Stimulated activated CD8-positive, alpha-beta memory T cell treated with anti-CD3 and anti-CD28 coated beads, Interleukin-12 subunit alpha, Interleukin-12 subunit beta, amount 100 ng/mL, for 24 hours (primary cell): Measurements from ENCODE around the gene HOXA13.

Experiments used
- DNase-seq: peaks from one replicate; pipeline ENCODE4 v3.0.0-alpha.2; 2020; ENCODE audit errors: extremely low read depth

Gene HOXA13

DNA sequence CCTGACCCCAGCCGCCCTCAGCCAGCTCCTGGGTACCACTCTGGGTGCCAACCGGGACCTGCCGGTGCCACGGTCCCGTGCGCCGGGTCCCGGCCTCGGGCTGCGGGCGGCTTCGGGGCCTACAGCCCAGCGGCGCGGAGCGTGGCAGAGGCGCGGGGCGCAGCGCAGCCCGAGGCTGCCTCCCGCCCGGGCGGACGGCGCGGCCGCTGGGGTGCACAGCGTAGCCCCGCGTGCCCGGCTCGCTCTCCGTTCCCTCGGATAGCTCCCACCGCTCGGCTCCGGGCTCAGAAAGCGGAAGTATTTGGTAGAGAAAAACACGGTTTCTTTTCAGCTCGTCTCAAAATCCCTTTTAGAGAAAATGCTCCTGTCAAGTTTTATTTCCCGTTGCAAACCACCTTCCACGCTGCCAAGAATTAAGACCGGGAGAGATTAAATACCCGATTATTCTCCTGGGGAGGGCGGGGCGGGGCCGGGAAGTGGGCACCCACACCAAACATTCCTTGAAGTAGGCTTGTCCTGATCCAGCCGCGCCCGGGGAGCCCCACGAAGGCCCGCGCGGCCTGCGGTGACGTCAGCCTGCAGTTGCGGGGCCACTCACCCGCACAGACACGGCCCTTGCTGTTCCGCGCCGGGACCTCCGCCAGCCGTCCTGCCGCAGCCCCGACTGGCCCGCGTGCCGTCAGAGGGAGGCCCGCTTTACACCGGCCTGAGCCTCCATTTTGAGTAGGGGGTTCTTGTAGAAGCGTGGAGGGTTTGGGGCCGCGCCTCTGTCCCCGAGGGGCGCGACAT lies 7.2 kb downstream of the HOXA13 start:
- DNase-seq = no peak

DNA sequence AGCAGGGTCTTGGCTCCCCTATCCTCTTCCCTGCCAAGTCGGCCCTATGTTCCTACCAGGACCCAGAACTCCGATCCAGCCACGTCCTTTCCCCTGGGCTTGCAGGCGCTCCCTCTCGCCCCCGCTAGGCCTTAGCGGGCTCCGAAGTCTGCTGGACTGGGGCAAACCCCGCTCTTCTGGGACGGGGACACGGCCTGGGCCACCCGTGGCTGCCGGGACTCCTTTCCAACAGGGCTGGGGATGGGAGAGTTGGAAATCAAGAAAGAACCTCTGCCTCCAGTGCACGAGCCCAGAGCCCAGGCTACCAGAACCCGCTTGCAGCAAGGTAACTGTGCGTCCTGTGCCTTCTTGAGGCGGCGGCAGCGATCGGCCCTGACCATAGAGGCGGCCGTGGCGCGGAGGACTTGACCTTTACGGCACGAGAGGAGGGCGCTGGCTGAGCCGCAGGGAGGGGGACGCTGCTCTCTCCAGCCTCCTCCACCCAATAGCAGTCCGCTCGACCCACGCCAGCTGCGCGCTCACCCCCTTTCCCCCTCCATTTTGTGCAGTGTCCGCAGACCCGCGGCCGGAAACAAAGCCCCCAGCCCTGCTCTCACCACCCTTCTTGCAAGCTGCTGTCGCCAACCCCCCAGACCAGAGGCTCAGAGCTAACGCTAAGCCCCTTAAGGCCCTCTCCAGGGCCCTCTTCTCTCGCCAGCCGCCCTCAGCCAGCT lies 7.9 kb downstream of the HOXA13 start:
- no peak for DNase-seq

DNA sequence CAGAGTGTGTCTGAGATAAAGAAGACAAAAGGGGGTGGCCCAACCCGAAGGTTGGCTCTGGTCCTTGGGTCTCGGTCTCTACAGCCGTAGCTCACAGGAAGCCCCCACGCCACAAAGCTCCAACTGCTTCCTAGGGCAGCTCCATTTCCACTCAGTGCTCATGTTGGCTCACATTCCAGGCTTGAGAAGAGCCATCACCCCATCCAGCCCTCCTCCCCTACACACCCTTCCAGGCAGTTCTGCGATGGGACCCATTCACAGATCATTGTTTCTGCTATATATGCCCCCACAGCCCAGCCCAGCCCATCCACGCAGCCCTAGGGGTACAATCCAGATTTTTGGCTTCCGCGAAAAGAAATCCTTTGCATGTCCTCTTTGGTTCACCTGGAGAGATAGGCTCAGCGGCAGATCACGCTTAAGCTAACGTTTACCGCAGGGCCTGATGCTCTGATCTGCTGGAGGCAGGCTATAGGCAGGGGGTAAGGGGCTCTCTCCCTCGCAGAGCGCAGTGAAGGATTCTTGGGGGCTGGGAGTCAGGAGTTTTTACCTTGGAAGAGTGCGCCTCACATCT lies 8.6 kb downstream of the HOXA13 start:
- no peak for DNase-seq

DNA sequence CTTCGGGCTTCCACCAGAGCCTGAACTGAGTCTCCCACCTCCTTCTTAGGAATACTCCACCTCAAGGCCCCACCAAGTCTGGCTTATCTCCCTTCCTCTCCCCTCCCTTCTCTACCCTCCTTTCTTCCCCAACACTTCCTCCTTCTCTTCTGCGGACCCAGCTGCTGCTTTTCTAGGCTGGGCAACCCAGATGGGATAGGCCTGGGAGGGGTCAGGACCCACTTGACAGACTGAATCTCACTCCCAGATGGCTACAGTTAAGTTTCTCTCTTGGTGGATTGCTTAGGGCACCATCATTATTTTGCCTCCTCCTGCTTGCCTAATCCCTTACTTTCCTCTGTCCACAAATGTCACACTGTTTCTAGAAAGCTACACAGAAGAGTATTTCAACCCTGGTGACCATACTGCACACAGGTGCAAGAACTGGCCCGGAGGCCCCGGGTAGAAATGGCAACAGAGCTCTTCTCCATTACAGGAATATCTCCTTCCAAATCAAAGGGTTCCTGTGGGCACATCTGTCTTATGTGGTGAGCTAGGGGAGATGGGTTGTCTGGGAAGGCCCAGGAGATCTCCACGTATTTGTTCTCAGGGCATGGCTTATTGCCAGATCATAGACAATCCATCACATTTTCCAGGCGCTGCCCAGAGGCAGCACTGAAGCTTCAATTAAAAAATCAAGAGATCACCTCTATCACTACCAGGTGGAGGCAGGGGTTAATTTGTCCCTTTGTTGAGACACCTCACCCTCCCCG lies 9.7 kb downstream of the HOXA13 start:
- no peak for DNase-seq

DNA sequence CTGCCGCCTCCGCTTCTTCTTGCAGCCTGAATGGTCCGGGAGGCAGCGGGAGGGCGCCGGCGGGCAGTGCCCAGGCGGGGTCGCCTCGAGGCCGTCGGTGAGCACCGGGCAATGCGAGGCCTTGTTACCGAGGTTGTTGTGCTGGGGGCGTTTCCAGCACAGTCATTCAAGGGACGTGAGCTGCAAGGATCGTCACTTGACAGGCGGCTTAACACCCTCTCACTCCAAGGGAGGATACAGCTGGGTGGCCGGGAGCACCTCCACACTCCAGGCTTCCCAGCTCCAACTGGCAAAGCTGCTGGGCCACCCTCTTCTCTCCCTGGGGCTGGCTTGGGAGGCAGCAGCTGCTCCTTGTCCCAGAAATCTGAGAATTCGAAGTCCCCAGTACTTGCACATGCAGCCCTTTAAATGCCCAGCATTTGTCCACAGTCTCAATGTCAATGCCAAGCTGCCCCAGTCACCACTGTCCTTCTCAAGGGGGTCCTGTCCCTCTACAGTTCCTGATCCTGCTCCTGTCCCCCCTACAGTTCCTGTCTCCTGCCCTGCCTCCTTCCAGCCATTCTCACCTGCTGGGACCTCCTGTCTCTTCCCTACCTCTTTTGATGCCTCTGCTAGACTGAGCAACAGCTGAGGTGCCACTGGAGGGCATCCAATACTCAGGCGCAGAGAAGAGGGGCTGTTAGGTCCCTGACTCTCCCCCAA lies 10.4 kb downstream of the HOXA13 start:
- DNase-seq = no peak

DNA sequence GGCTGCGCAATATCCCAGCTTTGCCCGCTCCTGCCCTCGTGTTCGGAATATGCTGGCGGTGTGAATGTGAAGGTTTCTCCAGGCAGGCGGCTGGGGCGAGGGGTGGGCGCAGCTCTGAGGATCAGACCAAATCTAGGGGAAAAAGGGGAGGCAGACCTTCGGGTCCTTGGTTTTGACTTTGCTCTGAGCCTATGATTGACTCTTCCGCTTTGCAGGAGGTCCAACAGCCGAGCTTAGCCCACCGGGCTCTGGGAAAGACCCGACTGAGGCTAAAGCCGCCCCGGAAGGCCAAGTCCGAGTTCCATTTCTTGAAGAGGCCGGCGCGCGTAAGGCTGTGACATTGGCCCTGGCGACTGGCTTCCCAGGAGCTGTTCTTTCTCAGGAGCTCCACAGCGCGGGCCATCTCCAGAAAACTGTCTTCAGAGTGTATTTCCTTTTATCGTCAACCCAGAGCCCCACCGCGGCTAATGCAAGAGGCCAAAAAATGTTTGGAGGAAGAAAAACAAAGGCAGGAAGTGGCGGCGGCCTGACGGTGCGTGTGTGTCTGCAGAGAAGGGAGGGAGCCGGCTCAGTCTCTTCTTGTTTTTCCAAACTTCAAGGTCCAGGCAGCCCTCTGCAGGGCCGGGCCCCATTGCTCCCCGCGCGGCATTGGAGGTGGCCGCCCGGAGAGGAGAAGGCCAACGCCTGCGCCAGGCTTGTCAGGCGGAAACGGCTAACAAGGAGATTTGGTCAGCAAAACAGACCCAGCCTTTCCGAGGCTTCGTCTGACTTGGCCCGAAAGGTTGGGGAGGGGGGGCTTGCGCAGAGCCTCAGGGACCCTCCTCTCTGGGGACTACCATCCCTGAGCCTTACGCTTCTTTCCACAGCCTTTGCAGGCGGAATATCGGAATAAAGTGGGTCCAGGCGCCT lies 11.3 kb downstream of the HOXA13 start:
- DNase-seq = no peak

DNA sequence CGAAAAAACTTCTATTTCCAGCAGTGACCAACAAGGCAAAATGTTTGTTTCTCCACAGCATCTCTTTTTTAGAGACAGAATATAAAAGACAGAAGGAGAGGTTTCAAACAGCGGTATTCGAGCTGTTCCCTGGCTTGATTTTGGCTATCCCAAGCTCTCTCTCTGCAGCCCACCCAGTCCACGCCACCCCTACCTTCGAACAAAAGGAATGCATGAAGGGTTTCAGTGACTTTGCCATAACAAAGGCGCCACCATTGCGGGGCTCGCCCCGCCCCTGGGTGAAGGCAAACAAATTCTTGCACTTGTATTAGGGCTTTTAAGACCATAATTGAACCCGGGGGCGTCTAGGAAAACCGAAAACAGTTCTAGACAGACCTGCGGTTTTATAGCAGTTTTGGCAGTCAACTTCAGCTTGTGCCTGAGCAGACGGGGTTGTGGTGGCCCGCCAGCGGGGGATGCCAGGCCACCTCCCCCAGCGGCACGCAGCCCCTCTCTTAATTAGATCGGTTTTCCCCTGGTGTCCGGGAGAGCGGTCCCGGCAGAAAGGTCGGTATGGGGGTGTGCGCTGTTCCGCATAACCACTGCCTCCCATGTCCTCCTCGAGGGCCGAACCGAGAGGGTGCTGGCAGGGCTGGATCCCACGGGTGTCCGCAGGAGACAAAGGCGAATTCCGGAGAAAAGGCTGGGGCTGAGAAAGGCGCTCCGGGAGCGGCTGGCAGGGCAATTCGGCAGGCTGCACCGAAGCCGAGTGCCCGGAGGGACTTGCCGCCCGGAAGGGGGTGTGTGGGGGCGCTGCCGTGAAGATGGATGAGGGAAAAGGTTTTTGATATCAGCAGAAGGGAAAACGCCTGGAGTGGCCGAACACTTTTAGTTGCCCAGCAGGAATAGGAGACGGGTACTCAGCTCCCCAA lies 12.2 kb downstream of the HOXA13 start:
- no peak for DNase-seq

DNA sequence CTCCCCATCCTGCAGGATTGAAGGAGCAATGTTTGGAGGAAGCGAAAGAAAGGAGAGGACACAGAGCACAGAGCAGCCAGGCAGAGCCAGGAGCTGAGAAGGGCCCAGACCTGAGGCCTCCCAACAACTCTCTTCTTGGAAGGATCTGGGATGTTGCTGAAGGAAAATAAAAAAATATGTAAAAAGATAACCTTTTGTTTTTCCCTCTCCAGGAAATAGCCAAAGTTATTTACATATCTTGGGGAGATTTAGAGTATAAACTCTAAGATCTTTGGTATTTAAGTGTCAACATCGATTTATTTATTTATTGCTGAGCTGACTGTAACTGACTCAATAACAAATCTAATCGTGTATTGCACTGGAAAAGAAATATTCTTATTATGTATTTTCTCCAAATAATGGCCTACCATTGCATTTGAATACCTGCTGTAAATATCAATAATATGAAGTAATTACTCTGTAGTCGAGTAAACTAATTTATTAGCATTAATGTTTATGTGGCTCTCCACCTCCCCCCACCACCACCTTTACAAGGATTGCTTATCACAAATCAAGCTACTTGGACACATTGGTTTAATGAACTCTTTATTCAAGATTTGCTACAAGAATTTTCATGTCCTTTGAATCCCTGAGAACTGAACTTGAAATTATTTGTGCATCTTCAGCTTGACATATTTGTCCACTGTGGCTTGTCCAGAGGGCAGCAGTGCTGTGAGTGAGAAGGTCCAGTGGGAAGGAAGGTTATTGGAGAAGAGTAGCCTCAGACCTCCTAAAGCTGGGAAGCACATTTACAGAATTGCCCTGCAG lies 13.0 kb downstream of the HOXA13 start:
- DNase-seq = no peak

DNA sequence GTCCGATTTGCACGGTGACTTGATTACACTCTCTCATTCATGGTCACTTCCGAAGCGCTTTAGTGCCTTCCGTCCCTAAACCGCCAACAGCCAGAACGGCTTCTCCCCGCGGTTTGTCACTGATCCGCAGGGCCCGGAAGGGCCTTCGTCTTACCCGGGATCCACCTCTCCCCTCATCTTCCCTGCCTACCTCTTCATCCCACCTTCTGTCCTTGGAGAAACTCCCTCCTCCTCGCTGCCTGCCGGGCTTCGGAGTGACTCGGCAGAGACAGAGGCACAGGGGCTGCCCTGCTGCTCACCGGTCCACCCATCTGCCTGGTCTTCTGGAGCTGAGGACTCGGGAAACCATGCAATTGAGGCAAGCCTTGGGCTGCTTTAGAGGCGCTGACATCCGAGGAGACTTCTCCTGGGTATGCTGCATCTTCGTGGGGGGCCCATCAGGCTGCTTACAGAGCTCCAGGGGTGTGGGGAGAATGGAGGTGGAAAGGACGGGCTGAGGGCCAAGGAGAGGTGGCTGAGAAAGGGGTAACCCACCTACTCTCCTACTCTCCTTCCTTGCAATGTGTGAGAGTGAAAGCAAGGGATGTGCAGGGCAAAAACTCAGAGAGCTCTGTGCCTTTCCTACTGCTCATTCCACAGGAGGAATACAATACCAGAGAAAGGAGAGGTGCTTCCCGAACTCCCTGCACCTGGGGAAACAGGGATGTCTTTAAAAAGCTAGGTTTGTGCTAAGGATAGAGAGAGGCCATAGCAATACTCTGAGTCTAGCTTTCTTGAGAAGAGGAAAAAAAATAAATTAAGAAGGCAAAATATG lies 13.8 kb downstream of the HOXA13 start:
- no peak for DNase-seq

DNA sequence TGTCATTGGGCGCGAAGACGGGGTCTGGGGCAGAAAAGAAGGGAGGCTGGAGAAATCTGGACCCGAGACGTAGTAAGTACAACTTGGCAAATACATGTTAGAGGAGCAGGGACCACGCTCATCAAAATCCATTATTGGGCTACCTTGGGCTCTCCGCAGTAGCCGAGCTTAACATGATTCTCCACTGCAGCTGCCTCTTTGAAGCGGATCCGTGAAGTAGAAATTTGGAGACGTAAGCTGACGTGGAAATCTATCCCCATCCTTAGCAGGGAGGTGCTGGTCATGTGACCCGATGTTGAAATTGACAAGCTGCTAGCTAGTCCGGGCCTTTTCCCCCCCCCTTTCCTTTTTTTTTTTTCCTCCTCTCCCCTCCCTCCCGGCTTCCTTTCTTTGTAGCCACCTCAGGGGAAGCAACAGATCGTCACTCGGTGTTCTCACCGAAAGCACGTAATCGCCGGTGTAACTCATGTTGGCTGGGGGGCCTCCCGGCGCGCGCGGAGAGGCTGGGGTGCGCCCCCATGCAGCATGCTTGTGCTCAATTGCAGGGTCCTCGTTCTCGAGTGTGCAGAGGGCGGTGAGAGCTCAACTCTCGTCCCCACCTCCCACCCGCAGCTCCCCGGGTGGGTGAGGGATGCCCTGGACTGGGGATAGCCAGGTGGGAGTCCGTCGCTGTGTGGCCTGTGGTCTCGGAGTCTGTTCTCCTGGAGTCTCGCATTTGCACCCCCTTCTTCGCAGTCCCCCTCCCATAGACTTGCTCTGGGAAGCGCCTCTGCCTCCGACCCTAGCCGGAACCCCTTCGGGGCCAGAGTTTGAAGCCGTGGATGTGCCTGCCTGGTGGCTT lies 14.7 kb downstream of the HOXA13 start, which contains the start of gene HOXA11:
Gene HOXA11, minus strand, starts transcription at position 220 of the 841 bp plus-strand sequence. Its CDS starts 88 bp downstream, at position 132.
- DNase-seq = no peak

DNA sequence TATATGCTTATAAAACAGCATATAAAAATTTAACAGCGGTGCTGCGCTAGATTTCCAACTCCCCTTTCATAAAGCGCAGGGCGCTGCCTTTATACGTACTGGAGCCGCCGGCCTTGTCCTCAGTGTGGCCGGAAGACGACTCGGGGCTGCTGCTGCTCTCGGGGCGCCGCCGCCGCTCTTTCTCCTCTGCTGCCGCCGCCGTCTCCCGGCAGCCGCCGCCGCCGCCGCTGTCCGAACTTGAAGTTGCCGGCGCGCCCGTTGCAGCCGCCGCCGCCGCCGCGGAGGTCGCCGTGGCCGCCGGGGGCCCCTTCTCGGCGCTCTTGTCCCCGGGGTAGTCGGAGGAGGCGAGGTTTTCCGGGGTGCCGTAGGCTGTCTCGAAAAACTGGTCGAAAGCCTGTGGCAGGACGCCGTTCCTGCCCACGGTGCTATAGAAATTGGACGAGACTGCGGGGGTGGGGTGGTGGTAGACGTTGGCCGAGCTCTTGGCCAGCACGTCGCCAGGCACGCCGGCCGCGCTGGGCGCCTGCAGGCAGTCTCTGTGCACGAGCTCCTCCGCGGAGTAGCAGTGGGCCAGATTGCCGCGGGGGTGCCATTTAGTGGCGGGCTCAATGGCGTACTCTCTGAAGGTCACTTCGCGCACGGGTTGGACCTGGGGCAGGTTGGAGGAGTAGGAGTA lies 15.4 kb downstream of the HOXA13 start:
- no peak for DNase-seq

DNA sequence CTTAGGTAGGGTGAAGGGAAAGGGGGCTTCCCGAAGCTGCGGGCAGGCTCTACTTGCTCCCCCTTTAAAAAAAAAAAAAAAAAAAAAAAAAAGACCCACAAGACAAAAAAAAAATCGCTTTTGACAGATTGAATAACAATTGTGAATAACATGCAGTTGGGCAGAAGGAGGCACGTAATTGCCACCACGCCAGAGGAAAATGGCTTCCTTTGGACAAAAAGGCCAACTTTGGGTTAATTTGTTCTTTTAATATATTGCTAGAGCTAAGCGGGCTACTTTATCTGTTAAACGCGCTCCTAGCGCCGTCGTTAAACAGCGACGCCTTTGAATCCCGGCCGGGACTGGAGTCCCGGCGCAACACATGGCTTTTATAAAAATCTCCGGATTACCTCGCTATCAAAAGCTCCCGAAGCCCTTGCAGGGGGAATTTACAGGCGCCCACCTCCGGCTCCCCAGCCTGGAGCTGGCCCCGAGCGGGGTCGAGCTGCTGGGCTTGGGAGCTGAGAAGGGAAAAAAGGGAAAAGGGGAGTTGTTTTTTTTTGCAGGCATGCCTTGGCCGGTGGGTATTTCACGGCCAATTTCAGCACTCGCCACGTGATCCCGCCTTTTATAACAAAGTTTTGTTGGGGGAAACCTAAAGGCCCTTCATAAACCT lies 16.1 kb downstream of the HOXA13 start:
- DNase-seq = no peak

DNA sequence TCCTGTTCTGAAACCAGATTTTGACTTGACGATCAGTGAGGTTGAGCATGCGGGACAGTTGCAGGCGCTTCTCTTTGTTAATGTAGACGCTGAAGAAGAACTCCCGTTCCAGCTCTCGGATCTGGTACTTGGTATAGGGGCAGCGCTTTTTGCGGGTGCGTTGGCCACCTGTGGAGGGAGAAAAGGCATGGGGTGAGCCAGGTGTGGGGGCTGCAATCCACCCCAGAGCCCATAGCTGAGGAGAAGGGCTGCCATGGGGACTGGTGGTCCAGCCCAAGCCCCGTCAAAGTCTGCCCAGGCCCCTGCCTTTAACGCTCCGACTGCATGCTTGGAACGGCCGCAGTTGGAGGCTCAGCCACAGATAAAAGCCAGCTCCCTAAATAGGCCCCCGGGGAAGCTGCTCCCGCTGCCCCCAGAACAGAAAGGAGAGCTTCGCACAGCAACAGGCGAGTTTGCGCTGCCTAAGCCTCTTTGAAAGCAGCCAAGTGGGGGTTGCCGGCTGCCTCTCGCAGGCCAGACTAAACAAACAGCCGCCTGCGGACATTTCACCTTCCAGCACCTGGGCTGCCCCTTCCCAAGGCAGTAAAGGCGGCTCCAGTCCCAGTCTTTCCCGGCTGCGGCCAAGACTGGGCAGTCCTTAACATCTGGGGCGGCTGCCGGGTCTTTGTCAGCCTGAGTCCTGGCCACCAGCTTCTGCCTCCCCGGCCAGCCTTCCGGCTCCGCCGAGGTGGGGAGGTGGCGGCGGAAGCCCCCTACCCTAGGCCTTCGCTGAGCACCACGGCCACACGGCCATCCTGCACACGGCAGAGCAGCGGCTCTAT lies 16.8 kb downstream of the HOXA13 start:
- DNase-seq = no peak

DNA sequence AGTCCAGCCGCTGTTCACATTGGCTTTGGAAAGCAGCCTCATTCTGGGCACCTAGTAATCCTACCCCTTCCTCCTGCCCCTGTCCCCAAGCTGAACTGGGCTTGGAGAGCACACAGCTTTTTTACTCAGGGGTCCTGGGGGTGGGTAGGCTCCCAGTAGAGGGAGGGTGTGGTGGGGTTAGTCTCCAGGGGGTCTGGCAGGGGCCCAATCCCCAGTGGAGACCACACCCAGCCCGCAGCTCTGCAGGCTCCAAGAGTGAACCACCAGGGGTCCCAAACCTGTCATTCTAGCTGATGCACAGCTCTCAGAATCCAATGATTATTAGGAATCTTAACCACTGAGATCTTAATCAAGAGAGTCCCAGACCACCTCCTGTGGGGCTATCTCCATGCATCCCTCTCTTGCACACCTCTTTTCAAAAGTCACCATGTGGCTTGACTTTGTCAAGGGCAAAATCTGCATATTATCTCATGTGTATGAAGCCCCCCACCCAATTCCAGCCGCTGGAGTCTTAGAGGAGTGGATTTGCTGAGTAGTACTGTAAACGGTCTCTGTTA lies 17.5 kb downstream of the HOXA13 start:
- no peak for DNase-seq
